SIG-M5 treated with dmso at 0.1 percent for 504 hours (cell line): Measurements from ENCODE around the gene LNPK.
A peak's percentile ranks its signal among the peaks of the same experiment; 100 is the strongest.
"Not testable (repeated sequence)": the region's sequence is repeated elsewhere in the genome, so short reads cannot be mapped to it uniquely, and the experiment has no call there.

Experiments
- DNase-seq: peaks from one replicate; lab custom pipeline; 2025; ENCODE audit not compliant: unreplicated experiment; lab: John Stamatoyannopoulos, UW

Gene LNPK, protein sequence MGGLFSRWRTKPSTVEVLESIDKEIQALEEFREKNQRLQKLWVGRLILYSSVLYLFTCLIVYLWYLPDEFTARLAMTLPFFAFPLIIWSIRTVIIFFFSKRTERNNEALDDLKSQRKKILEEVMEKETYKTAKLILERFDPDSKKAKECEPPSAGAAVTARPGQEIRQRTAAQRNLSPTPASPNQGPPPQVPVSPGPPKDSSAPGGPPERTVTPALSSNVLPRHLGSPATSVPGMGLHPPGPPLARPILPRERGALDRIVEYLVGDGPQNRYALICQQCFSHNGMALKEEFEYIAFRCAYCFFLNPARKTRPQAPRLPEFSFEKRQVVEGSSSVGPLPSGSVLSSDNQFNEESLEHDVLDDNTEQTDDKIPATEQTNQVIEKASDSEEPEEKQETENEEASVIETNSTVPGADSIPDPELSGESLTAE

DNA sequence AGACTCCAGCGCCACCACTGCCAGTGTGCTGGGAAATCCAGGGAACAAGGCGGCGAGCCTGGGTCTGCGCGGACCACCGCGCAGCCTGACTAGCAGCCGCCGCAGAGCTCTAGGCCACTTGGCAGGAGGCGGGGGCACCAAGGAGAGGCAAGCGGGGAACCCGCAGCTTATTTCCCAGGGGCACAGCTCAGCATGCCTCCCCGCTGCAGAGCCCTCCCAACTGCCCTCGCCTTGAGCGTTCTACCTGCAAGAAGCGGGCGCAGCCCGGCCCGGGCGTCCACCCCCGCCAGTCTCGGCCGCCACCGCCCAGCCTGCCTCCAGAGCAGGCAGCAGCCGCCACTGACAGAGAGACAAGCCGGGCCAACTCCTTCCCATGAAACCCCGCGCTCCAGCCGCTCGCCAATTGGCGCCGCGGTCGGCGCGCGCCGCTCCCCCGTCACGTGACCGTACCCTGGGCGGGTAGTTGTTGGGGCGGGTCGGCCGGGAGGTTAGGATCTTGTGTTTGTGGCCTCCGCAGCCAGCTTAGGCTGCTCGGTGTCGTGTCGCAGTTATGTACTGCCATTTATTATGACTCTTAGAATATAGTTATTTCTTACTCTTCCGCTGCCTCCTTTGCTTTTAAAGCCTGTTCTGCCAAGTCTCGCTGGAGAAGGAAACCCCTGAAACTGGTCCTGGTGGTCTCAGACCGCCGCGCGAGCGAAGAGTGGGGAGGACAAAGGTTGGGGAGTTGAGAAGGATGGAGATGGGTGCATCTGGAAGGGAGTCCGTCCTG lies at the start of gene LNPK:
Gene LNPK, minus strand, starts transcription at position 352 of the 772 bp plus-strand sequence. CDS start 6,683 bp downstream, outside the sequence.
- DNase-seq = peak; percentile 94

DNA sequence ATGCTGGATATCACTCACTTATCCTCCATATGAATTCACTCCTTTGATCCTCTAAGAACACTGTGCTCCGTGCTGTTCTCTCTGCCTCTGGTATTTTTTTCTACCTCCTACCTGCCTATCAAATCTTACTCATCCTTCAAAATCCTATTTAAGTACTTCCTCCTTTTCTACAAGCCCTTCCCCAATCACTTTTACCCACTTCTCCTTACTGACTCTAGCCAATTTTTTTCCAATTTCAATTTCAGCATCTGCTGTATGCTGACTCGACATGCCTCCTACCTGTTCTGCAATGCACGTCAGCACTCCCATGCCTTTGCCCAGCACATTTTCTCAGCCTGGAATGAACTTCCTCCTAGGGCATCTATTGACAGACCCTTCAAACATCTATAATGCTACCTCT lies 37.3 kb upstream of the LNPK start:
- DNase-seq = peak; percentile 82

DNA sequence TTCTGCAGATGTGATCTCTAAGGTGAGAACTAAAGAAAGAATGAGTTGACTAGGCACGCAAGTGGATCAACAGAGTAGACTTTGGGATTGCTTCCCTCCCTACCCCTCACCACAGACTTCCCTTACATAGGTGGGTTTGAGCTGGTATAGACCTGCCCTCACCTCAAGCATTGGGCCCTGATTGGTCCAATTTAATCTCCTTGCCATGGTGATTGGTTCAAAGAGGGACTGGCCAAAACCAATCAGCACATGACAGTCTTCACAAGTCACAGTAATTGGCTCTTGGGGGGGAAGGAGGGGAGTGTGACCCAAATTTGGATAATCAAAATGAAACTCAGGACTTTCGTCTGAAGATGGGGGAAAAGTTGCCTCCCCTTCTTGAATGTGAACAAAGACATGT lies 36.6 kb upstream of the LNPK start:
- DNase-seq = no peak

DNA sequence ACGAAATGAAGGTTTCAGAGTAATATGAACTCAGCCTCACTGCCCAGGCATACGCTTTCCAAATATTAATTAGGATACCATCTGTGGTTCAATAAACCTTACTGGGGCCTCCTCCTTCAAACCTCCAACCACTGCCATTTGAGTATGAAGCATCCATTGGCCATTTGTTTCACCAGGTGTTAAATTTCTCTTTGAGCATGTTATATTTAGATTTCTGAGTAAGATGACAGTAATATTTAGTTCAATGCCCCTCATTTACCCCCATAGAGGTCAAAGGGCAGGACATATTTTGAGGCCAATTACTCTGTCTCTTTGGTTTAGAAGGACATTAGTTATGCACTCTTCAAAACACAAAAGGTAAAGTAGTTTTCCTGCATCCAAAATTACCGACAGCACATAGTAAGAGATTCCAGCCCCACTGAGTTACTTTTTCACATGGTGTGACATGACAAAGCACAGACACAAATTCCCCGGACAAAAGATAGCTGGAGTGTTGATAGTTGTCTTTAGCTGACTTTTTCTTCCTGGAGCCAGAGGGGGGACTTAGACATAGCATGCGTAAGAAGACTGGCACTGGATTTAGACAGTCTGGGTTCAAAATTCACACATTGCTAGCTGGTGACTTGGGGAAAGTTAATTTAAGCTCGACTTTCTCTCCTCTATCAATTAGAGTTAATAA lies 33.1 kb upstream of the LNPK start:
- DNase-seq = no peak

DNA sequence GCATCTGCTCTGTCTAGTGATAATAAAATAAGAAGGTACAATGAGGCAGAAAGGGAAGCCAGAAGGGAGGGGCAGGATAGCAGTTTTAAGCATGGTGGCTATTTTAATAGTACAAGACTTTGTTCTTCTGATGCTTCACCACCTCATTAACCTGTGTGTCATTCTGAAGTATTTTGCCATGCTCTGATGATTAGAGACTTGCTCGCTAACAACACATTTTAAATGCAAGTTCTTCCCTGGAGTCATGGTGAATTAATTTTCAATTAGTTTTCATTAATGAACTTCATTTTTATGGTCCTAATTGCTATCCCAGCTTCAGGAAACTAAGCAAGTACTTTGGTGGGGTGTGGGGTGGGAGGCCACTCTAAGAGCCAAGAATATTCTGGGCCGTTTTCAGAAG lies 25.7 kb upstream of the LNPK start:
- DNase-seq = no peak

DNA sequence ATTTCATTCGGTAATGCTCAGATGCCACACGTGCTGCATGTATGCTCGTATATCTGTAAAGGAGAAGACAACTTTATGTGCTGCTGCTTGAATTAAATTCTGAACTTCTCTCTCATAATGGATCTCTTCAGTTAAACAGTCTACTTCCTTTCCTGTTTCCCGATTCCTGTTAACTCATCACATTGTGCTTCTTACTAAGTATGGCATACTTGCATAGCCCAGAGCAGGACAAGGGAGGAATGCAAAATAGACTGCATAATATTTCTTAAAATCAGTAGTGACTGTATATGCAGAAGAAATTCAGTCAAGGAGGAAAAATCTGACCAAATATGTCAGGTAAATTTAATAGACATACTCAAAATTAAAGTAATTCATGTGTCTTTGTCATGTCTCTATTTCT lies 23.9 kb upstream of the LNPK start:
- DNase-seq = no peak

DNA sequence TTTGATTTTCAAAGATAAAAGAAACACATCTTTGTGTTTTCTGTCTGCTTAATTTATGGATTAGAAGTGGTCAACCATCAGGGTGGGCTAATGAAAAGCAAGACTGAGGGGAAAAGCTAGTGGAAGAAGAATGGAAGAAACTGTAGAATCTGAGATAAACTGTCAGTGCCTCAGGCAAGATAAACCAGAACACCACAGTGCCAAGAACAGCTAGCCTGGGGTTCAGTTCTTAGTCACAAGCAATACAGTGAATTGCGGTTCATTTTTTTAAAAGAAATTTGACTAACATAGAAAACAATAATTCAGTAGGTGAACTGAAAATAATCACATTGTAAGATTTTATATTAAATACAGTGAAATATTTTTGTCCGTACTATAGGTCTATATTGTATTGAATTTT lies 22.0 kb upstream of the LNPK start:
- no peak for DNase-seq

DNA sequence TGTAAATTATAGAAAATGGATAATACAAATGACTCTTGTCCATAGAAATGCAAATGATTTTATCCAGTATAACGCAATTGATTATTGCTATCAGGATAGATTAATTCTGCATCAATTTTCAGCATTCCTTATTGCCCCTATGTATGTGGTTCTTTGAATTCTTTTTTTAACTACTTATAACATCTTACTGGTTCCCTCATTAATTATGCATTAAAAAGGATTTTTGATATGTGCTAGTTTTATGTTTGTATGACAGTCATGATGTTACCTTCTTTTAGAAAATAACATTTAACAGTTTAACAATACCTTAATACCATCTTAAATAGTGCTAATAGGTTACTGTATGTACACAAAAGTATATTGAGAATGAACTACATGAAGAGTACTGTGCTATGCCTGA lies 20.0 kb upstream of the LNPK start:
- DNase-seq = no peak

DNA sequence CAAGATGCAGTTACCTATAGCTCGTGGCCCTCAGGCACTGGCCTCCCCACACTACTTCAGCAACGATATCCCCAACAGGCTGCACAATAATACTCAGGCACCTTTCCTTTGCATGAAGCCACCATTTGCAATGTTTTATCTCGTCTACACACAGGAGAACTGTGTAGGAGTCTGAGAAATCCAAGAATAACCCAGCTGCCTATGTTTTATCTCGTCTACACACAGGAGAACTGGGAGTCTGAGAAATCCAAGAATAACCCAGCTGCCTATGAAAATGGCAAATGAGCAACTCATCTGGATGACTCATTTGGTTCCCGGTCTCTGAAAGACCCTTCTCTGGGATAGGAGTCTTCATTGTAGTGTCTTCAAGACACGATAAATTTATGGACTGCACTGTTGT lies 18.3 kb upstream of the LNPK start:
- DNase-seq = no peak

DNA sequence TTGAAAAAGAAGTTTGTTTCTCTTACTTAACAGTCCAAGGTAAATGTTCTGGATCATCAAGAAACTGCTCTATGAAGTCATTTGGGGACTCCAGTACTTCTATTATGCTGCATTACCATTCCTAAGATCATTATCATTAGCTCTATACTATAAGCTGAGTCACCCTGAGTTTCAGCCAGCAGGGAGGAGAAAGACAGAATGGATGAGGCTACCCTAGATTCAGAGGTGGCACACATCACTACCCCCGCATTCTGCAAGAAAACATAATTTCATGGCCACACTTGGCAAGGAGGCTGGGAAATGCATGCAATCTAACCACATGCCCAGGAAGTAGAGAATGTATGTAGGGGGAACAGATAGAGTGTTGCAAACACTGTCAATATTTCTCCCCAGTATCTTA lies 16.6 kb upstream of the LNPK start:
- DNase-seq = peak; percentile 19

DNA sequence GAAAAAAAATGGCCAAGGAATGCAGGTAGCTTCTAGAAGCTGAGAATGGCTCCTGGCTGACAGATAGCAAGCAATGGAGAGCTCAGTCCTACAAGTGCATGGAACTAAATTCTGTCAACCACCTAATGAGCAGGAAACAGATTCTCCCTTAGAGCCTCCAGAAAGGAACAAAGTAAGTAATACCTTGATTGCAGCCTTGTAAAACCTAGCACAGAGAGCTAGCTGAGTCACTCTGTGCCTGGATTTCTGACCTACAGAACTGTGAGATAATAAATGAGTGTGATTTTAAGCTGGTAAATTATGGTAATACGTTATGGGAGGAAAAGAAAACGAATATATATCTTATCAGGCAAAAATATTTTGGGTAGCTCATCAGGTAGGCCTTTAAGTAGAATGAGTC lies 7.4 kb upstream of the LNPK start:
- DNase-seq = no peak

DNA sequence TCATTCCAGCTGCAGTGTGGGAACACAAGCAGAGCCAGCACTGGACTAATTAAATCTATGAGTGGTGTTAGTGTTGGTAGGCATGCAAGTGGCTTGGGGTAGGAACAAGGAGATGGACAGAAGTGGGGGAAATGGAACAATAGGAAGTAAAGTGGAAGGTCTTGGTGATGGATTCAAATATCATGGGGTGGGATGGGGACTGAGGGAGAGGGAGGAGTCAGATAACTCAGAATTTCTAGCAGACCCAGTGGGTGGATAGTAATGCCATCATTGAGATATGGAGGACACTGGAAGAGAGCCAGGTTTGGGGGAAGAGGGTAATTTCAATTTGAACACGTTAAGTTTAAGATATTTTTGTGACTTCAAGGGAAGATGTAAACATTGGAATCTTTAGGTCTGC lies 2.9 kb upstream of the LNPK start:
- no peak for DNase-seq

DNA sequence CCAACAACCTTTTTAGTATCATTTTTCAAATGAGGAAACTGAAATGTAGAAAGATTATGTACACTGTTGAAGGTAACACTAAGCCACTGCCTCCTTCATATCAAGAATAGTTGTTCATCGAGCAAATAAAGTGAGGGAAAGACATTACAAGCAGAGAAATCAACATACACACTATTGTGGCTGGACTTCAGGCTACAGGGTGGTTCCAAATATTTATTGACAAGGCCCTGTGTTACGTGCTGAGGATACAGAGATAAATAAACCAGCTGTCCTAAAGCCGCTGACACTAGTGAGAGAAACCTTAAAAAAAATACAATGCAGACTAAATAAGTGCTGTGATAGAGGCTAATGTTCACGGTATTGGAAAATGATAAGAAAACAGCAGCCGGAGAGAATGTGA lies 1.9 kb upstream of the LNPK start:
- no peak for DNase-seq

DNA sequence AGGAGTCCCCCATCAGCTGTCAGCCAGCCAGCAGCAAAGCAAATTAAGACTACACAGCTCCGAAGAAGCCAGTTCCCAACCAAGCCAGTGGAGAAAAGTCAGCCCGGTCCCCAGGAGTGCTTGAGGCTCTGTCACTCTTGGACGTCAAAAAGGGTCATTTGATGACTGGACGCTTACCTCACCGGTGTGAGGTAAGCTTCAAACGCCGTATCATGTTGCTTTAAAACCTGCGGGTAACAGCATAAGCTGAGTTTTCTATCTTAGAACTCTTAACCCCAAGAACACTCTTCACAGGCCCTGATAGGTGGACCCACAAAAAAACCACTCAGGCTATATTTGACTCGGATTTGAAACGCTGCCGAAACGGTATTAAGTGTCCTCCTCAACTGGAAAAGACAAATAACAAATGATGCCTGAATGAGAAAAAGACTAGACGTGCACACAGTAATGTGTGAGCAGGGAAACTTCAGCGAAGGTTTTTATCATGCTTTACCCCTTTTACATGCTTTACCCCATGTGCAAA lies 682 bp upstream of the LNPK start:
- DNase-seq = no peak

DNA sequence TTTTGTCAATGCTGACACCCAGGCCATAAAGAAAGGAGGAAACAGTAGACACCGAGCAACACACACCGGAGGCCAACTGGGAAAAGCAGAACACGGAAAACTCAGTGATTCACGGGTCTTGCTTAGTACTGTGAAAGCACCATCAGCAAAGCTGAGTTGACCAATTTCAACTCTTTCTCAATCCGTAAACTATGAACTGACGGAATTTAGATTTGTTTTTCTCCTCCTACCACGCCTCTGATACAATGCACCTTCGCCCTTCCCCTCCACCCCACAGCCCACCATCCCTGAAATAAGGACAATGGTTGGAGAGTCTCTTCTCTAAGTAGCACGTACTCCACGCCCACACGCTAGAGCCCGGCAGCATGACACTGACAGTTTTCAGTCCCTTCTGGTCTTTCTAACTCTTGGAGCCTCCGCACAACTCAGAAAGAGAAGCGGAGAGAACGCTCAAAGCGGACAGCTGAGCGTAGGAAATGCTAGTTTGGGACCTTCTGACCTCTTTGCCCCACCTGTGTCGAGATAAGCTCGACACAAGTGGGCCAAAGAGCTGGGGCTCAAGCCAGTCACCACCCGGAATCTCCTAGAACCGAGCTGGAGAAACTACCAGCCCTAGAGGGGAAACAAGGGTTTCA lies 669 bp downstream of the LNPK start:
- peak; percentile 93 for DNase-seq

DNA sequence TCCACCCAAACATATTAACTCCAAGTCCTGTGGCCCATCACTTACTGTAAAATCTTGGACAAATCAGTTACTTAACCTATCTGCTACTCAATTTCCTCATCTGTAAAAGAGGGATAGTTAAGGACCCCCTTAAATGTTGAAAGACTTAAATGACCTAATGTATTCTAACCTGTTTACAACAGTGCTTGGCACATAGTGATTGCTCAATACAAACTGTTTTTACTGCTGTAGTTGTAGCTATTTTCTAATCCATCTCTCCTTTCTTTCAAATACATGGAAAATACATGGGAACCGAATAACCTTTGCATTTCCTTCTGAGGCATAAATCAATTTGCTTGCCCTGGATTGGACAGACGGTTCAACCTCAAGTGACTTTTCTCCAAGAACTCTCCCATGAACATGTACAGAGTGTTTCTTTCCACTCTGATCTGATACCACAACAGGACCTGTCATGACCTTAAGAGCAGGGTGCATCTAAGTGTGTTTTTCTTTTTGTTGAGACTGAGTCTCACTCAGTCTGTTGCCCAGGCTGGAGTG lies 2.7 kb downstream of the LNPK start:
- DNase-seq = peak; percentile 49

DNA sequence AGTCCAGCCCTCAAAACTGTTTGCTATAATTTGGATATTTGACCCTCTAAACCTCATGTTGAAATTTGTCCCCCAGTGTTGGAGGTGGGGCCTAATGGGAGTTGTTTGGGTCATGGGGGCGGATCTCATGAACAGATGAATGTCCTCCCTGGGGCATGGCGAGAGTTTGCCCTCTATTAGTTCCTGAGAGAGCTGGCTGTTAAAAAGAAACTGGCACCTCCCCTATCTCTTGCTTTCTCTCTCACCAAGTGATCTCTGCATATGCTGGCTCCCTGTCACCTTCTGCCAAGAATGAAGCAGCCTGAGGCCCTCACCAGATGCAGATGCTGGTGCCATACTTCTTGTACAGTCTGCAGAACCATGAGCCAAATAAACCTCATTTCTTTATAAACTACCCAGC lies 12.0 kb downstream of the LNPK start:
- DNase-seq = no peak

DNA sequence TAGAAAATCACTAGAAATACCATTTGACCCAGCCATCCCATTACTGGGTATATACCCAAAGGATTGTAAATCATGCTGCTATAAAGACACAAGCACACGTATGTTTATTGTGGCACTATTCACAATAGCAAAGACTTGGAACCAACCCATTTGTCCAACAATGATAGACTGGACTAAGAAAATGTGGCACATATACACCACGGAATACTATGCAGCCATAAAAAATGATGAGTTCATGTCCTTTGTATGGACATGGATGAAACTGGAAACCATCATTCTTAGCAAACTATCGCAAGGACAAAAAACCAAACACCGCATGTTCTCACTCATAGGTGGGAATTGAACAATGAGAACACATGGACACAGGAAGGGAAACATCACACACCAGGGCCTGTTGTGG lies 14.9 kb downstream of the LNPK start:
- not testable (repeated sequence) for DNase-seq

DNA sequence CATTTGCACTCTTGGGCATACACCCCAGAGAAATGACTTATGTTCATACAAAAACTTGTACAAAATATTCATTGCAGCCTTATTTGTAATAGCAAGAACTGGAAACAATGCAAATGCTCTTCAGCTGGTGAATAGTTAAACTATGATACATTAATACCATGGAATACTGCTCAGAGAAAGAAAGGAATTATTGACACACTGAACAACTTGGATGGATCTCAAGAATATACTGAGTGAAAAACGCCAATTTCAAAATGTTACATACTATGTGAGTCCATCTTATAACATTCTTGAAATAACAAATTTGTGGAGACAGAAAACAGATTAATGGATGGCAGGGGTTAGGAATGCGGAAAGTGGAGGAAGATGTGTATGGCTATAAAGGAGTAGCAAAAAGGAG lies 17.2 kb downstream of the LNPK start:
- no peak for DNase-seq

DNA sequence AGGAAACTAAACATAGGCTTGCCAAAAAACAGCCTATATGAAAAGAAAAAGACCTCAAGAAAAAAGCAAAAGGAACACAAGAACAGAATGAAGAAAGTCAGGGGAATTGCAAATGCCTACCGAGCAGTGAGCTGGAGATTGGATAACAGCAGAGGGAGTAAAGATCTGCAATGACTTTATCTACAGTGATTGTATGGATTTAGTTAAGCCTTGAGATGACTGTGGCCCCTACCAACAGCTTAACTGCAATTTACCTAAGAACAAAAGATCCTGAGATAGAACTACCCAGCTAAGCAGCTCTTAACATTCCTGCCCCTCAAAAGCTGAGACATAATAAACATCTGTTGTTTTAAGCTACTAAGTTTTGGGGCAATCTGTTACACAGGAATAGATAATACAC lies 20.5 kb downstream of the LNPK start:
- DNase-seq = no peak
